ENCODE measurements around the gene PJVK. TPM values are rescaled to one million over a fixed set of nuclear protein-coding genes. Genes with fewer than 3 reads are reported as not detected.

PJVK gene
- total RNA-seq, 1 donor from 2014 or later = not detected

- no peaks in the 10 kb centered on the region for H3K9me3 ChIP-seq
- no peaks in the 10 kb centered on the region for H3K4me1 ChIP-seq
- H3K4me3 ChIP-seq = no peak overlapping the region
- DNase-seq (ENCODE audit: low spot score in 2 of 2) = no peak
- intact Hi-C loops (cut with DNase I) = no loop called here
- peaks cover 28 to 30% of the 10 kb centered on the region in 2 donors for H3K36me3 ChIP-seq
- no peak for TF ChIP-seq CTCF (IDR thresholded peaks at IDR 0.05)
- H3K27ac ChIP-seq = no peak overlapping the region
- H3K27me3 ChIP-seq = no peaks in the 10 kb centered on the region
These were observed 25.8 kb upstream of the PJVK start for GRCh38 chr2:178425255-178425827.

- H3K4me1 ChIP-seq = no peaks in the 10 kb centered on the region
- no peak overlapping the region for H3K27ac ChIP-seq
- TF ChIP-seq CTCF (IDR thresholded peaks at IDR 0.05) = no peak
- H3K4me3 ChIP-seq = no peak overlapping the region
- intact Hi-C loops (cut with DNase I) = no loop called here
- H3K27me3 ChIP-seq = no peaks in the 10 kb centered on the region
- H3K36me3 ChIP-seq = peaks cover 33% of the 10 kb centered on the region in 2 donors
- no peak for DNase-seq (ENCODE audit: low spot score in 2 of 2)
- H3K9me3 ChIP-seq = no peaks in the 10 kb centered on the region
These were observed 24.8 kb upstream of the PJVK start for GRCh38 chr2:178426388-178426787.

DNA sequence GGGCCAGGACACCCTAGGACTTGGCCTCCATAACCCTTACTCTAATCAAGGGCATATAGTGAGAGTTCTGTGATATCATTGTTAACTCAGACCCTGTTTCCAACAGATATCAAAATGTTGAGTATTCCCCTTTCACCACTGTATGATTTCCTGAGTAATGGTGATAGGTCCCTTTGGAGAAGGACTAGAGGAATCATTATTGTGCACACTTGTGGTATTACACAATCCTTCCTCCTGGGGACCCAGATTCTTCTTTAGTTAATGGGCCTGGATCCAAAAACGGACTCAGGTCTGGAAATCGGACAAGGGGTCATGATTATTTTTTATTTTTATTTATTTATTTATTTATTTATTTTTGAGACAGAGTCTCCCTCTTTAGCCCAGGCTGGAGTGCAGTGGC lies 23.7 kb upstream of the PJVK start:
- no peaks in the 10 kb centered on the region for H3K9me3 ChIP-seq
- H3K27me3 ChIP-seq = no peaks in the 10 kb centered on the region
- DNase-seq (ENCODE audit: low spot score in 2 of 2) = no peak
- intact Hi-C loops (cut with DNase I) = no loop called here
- no peaks in the 10 kb centered on the region for H3K4me1 ChIP-seq
- no peak overlapping the region for H3K4me3 ChIP-seq
- H3K36me3 ChIP-seq = peaks cover 41 to 43% of the 10 kb centered on the region in 2 donors
- TF ChIP-seq CTCF (IDR thresholded peaks at IDR 0.05) = no peak
- H3K27ac ChIP-seq = no peak overlapping the region

GRCh38 chr2:178428396-178428806 lies 22.8 kb upstream of the PJVK start:
- no peaks in the 10 kb centered on the region for H3K27me3 ChIP-seq
- no peak for TF ChIP-seq CTCF (IDR thresholded peaks at IDR 0.05)
- H3K36me3 ChIP-seq = peaks cover 49 to 51% of the 10 kb centered on the region in 2 donors
- intact Hi-C loops (cut with DNase I) = no loop called here
- H3K9me3 ChIP-seq = no peaks in the 10 kb centered on the region
- no peak overlapping the region for H3K4me3 ChIP-seq
- DNase-seq (ENCODE audit: low spot score in 2 of 2) = no peak
- H3K4me1 ChIP-seq = no peaks in the 10 kb centered on the region
- H3K27ac ChIP-seq = no peak overlapping the region

DNA sequence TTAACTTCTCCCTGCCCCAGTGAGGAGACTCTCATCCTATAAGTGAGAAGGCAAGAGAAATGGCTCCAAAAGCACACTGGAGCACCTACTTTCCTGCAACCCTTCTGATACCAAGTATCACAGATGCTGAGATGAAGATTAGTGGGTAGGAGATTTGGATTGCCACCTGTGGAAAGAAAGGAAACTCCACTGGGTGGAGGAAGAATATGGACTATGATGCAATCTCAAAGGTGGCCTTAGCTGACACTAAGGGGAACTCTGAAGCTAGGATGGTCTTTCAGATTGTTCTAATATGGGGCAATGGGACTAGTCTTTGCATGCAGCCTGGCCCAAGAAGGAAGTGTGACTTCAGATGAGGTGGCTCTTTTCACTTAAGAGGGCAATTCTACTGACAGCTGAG lies 21.8 kb upstream of the PJVK start:
- DNase-seq (ENCODE audit: low spot score in 2 of 2) = no peak
- peaks cover 58 to 60% of the 10 kb centered on the region in 2 donors for H3K36me3 ChIP-seq
- intact Hi-C loops (cut with DNase I) = no loop called here
- no peaks in the 10 kb centered on the region for H3K4me1 ChIP-seq
- no peaks in the 10 kb centered on the region for H3K27me3 ChIP-seq
- no peak overlapping the region for H3K4me3 ChIP-seq
- no peak for TF ChIP-seq CTCF (IDR thresholded peaks at IDR 0.05)
- H3K27ac ChIP-seq = no peak overlapping the region
- no peaks in the 10 kb centered on the region for H3K9me3 ChIP-seq

DNA sequence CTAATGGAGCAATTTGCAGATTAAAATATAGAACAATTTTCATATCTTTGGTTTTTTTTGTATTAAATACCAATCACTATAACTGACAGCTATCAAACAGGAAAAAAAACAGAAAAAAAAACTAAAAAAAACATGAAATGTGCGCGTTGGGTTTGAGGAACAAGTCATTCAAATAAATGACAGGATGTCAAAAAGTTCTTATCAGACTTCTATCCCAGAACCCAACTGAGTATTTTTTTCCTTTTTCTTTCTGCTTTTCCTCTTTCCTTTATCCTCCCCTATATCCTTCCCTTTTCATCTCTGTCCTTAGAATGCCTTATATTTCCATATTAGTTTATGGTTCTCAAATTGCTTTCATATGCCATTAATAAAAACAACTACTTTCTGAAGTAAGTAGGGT lies 14.5 kb upstream of the PJVK start:
- no peak overlapping the region for H3K27ac ChIP-seq
- DNase-seq (ENCODE audit: low spot score in 2 of 2) = no peak
- no peak overlapping the region for H3K4me3 ChIP-seq
- no peaks in the 10 kb centered on the region for H3K9me3 ChIP-seq
- H3K4me1 ChIP-seq = no peaks in the 10 kb centered on the region
- TF ChIP-seq CTCF (IDR thresholded peaks at IDR 0.05) = no peak
- peaks cover 46 to 82% of the 10 kb centered on the region in 2 donors for H3K36me3 ChIP-seq
- no peaks in the 10 kb centered on the region for H3K27me3 ChIP-seq
- intact Hi-C loops (cut with DNase I) = no loop called here
